SW 1271 (cell line): ENCODE measurements around the gene AUTS2.

Experiments used
- DNase-seq, 2 experiments: peaks; one replicate each; lab custom pipeline; 2025; lab: John Stamatoyannopoulos, UW

The AUTS2 gene

DNA sequence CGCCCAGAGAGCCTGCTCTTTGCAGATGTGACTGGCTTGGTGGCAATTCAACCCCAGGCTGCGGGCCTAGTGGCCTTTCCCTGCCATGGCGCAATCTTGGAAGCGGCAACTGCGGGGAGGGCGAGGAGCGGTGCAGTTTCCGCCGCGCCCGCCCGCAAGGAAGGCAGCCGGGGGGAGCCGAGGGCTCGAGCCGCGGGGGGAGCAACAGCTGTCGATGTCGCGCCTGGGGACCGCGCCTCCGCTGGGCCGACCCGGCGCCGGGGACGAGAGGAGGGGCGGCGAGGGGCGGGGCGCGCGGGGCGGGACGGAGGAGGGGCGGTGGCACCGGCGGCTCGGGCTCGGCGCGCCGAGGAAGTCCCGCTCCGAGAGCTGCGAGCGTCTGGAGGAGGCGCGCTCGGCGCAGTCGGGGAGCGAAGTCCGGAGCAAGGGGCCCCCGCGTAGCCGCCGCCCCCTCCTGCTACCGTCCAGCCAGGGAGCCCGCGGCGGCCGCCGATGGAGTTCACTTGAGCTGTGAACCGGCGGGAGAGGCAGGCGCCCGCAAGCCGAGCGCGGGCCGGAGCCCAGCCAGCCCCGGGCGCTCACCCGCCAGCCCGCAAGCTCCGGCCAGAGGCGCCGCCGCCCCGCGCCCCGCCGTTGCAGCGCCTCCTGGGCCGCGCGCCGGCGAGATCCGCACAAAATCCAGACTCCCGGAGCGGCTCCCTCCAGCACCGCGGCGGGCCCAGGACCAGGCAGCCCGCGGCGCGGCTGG lies 1095.6 kb downstream of the AUTS2 start:
- DNase-seq: no peak

GRCh38 chr7:70694434-70694970 lies 1096.2 kb downstream of the AUTS2 start:
- no peak for DNase-seq

GRCh38 chr7:70694971-70695794 lies 1096.9 kb downstream of the AUTS2 start:
- no peak for DNase-seq

DNA sequence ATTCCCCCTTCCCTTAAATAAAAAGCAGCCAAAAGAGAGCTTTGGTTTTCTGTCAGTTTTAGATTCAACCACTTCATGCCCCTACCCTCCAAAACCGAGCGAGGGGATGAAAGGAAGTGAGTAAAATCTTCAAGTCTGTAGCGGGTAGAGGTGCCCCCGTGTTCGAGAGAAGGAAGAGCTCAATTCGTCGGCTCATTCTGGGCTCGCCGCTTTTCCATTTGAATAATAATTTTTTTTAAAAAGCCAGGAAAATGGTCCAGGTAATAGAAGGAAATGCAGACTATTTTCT lies 1097.5 kb downstream of the AUTS2 start:
- DNase-seq: no peak

GRCh38 chr7:70696201-70696754 lies 1098.0 kb downstream of the AUTS2 start:
- DNase-seq: no peak

GRCh38 chr7:70698219-70698832 lies 1100.1 kb downstream of the AUTS2 start:
- DNase-seq: peak in 1 of 2 experiments; percentile 40

GRCh38 chr7:70699271-70699670 lies 1101.0 kb downstream of the AUTS2 start:
- DNase-seq: no peak

GRCh38 chr7:70700055-70700940 lies 1102.0 kb downstream of the AUTS2 start:
- no peak for DNase-seq

DNA sequence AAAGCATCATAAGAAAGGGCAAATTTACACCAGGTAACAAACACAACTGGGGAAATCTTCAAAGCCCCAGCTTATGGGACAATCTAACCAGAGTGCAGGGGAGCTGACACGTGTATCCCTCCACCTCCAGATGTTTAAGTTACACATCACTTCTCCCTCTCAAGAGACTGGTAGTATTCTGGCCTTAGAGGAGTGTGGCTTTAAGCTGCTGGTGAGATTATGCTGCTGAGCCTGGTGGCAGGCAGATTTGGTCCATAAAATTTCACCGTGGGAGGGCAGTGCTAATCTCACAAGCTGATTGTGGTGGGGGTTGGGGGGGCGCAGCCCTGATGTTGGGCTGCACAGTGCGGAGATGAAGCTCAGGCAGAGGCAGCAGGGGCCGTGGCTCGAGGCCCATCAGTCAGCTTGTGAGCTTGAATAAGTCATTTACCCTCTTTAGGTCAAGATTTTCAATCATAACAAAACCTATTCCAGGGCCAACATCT lies 1102.7 kb downstream of the AUTS2 start:
- DNase-seq: no peak

DNA sequence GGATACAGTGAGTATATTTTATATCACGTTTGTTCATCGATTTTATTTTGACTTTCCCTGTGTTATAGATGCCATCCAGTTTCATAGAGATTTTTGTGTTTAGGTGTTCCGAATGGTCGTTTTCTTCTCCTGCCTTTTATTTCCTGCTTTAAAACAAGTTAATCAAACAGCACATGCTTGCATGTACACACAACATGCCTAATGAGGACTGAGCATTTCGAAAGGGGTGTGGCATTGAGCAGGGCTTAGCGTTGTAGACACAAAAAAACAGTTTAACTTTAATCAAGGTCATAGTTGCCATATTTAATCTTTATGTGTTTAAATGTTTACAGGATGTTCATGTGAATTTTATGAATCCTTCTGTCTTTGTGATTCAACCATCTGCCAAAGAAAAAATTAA lies 1103.2 kb downstream of the AUTS2 start:
- no peak for DNase-seq

DNA sequence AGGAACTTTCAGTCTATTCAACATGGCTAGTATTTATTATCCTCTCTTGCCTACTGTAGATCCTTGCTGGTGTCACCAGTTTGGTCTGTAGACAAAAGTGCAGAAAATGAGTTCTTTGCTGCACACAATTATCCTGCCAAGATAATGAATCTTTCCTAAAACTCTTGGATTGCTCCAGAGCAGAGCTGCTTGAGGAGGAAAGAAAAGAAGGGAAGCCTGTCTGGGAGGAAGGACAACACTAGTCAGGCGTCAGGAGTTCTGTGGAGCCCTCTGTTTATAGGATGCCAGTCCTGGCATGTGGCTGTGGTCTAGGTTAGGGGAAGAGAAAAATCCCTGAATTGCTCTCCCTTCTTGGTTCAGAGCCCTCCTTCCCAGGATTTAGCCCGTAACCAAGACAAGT lies 1103.7 kb downstream of the AUTS2 start:
- no peak for DNase-seq

DNA sequence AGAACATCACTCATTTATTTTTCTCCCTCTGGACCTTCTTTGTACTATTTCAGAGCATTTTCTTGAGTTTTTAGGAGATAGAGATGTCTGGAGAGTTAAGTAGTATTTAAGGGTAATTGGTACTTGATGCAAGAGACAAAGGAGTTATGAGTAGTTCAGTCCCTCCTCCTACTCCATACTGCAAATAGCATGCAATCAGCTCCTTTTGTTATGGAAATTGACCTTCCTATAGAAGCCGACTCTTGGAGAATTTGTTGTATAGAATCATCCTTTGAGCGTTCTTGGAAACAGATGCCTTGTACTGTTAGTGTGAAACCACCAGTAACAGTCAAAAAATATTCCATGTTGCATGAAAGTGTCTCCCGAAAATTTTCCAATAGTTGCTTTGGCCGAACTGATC lies 1105.5 kb downstream of the AUTS2 start:
- DNase-seq: no peak

DNA sequence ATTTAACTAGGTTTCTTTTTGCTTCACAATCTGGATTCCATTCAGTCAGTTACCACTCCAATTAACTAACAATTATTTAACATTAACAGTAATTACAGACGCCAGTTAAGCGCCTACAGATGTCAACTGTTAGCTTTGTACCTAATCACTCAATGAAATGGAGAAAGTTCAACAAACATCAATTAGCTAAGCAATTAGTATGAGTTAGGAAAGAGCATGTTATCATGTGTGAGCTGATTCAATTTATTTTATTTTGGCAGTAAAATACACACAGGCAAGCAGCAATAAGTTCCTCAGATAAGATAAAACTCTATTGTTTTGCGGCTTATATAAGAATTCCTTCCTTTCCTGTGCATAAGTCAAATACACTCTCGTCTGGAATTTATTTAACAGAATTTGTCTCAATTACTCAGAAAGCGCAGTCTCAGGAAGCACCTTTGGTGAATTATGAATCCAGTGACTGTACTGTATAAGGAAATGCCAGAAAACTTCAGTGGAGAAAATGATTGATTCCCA lies 1106.6 kb downstream of the AUTS2 start:
- no peak for DNase-seq

DNA sequence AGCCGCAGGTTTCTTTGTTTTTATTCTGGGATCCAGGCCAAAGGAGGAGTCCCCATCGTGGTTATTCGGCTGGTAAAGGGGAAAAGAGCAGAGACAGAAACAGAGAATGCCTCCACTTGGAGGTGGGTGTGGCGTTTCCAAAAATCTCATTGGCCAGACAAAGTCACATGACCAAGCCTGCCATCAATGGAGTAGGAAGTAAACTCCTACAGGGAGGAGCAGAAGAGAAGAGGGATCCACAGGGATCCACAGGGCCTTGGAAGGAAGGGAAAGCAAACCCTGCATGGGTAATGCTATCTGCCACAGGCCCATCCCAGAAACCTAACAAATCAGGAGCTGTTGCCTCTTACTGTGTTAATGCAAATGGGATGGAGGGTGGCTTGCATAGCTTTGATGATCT lies 1107.9 kb downstream of the AUTS2 start:
- DNase-seq: no peak

GRCh38 chr7:70706698-70707097 lies 1108.4 kb downstream of the AUTS2 start:
- DNase-seq: no peak

DNA sequence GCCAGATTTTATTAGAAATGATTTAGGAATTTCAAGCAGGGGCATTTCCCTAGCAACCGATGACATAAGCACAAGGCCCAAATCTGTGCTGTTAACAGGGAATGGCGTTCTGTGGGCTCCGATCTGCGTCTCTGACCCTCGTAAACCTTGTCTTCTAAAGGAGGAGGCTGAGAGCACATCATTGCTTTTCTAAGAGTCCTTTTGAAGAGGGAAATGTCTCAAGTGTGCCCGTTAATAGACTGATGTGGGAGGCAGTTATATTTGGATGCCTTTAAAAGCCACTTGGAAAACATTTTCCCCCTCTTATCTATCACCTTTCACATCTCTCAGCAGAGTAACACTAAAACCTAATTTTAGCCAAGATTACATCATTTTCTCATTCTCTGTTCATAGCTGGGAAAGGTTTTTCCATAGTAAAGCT lies 1109.6 kb downstream of the AUTS2 start:
- no peak for DNase-seq

DNA sequence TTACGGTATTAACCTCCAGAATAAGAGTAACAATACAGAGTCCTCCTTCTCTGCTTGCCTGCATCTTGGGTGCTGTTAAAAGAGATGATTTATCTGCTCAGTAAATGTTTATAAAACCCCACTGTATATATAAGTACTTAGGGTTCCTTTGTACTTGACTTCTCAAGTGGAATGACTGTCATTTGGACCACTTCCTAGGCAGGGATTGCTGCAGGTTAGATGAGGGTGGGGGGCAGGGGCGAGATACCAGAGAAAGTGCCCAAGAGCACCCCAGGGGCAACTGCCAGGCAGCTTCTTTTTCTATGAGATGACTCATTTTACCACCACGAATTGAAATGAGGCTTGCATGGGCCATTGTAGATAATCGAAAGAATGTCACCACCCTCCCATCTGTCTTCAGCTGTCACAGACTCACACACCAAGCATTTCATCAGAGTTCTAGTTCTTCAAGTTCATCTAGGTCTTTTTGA lies 1111.8 kb downstream of the AUTS2 start:
- DNase-seq: no peak

DNA sequence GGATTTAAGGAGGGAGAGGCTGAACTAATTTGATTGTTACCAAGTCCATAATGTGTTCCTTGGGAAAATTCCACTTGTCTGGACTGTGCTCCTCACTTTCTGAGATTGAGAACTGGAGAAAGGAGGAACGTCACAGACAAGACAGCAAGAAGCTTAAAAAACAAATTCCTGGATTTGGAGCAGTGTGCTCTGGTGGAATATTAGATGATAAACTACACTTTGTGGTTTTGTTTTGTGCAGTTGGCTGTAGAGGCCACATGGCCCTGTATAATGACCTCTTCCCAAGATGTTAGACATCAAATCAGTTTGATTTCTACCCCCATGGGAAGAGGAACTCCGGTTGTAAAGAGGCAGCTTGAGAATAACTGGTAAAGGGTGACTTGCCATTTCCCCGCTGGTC lies 1112.4 kb downstream of the AUTS2 start:
- DNase-seq: no peak

DNA sequence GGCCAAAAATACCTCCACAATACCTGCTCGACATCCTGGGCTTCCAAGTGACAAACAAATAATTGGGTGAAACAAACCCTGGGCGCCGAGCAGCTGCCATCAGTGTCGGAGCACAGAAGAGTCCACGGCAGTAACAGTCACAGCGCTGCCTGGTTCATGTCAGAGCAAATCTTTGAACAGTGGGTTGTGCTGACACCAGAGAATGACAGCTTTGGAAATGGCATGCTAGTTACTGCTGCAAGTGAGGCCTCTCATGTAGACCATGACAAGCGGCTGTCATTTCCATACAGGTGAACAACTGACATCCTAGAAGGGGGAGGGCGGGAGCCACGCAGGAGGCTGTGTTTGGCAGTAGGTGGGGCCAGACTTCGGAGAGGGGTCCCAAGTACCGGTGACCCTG lies 1113.2 kb downstream of the AUTS2 start:
- DNase-seq: no peak

DNA sequence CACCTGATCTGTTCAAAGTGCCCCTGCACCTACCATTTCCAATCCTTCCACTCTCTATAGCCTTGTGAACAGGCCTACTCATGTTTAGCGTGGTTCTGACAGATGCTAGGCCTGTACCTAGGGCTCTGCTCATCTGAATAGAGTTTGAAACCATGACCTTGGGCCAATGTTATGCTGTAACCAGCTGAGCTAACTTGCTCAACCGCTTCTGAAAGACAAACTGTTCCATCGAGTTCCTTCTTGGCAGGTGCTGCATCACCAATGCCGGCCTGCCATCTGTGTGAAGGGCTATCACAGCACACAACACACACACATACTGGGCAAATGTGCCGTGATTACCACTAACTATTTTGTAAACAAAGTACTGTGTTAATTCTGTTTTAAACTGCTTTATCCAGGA lies 1114.7 kb downstream of the AUTS2 start:
- no peak for DNase-seq

GRCh38 chr7:70714506-70715038 lies 1116.3 kb downstream of the AUTS2 start:
- DNase-seq: no peak
